ENCODE data around the gene TARS2. TPM values are rescaled to one million over a fixed set of nuclear protein-coding genes. Genes with fewer than 3 reads are reported as not detected.

The TARS2 gene
- total and polyA plus RNA-seq, 2 of the 4 experiments (the other 2 are of a cell fraction): 10.9 to 21.8 TPM

GRCh38 chr1:150493175-150493574 lies 6.0 kb downstream of the TARS2 start:
- Histone ChIP-seq H4K8ac (ENCODE audit: low read depth in 2 of 2, low read length in 2 of 2) (no peak overlapping the region), H4K20me1 (ENCODE audit: insufficient read depth, low read length) (no peaks in the 10 kb centered on the region), H2BK15ac (ENCODE audit: low read depth, low read length) (no peak overlapping the region), H3K18ac (ENCODE audit: low read depth, low read length) (no peak overlapping the region), H4K5ac (ENCODE audit: low read depth, low read length) (no peak overlapping the region), H4K91ac (ENCODE audit: insufficient read depth, low read depth, low read length) (no peak overlapping the region), H2AK9ac (replicated peaks; ENCODE audit: low read depth, low read length, poor library complexity) (no peak overlapping the region), H3K9me1 (ENCODE audit: insufficient read depth, low read length) (no peaks in the 10 kb centered on the region; the same call in 1 of the 2 replicates), H3K14ac (replicated peaks; ENCODE audit: low read depth, low read length) (no peak overlapping the region), H3K4me1 (ENCODE audit: control insufficient read depth, insufficient read depth, low read length) (no peaks in the 10 kb centered on the region), H3K36me3 (ENCODE audit: control insufficient read depth, insufficient read depth, low read length) (peaks cover 32% of the 10 kb centered on the region), H2AFZ (replicated peaks; ENCODE audit: low read length, poor library complexity) (no peak overlapping the region), H3K79me1 (ENCODE audit: low read depth in 1 of 2, low read length in 2 of 2) (peaks cover 4% of the 10 kb centered on the region in 2 experiments), H2BK5ac (ENCODE audit: low read depth, low read length, poor library complexity, severe bottlenecking) (no peak overlapping the region), H3K23ac (ENCODE audit: low read depth, low read length) (no peak overlapping the region), H2BK120ac (ENCODE audit: low read depth, low read length) (no peak overlapping the region), H3K9ac (ENCODE audit: low read depth, low read length) (no peak overlapping the region), H3K27me3 (ENCODE audit: control insufficient read depth, insufficient read depth, low read length) (no peaks in the 10 kb centered on the region), H3K4ac (ENCODE audit: low read depth, low read length) (no peak overlapping the region), H3K4me2 (ENCODE audit: low read depth, low read length) (no peak overlapping the region), H3K9me3 (ENCODE audit: control insufficient read depth, insufficient read depth, low read length) (no peaks in the 10 kb centered on the region), H3K4me3 (ENCODE audit: insufficient read depth, low read depth, low read length) (no peak overlapping the region), H2AK5ac (ENCODE audit: low read depth, low read length) (no peak overlapping the region), H3K56ac (ENCODE audit: extremely low read depth, insufficient read depth, low read length) (no peak overlapping the region), H3K27ac (ENCODE audit: insufficient read depth, low read length) (no peak overlapping the region), H2BK20ac (ENCODE audit: low read depth, low read length) (no peak overlapping the region)
- BruUV-seq (replicated peaks): no TSS peak
- dilution Hi-C loops (cut with HindIII; ENCODE audit: low sequenced_read_pairs, unreplicated experiment) (no loop called here), in situ Hi-C loops (cut with MboI; ENCODE audit: low sequenced_read_pairs) (no loop called here), intact Hi-C loops (cut with micrococcal nuclease) (no loop called here)
- CTCF ChIA-PET: no interaction called here
- POLR2A ChIA-PET (ENCODE audit: unreplicated experiment): no interaction called here
- TF ChIP-seq RFX5 (IDR thresholded peaks at IDR 0.05; ENCODE audit: low read depth, low read length) (no peak), SMC3 (IDR thresholded peaks at IDR 0.05; ENCODE audit: low read depth, low read length) (no peak), MAFK (IDR thresholded peaks at IDR 0.05; ENCODE audit: low read depth, low read length) (no peak)
- ATAC-seq (ENCODE audit: low read depth) (no peak), DNase-seq (no peak)
- no CpG with 5 or more reads among the region's 8 CpGs for WGBS, 2 experiments (ENCODE audit: extremely low coverage in 2 of 2, insufficient read length in 1 of 2)

All from IMR-90 (cell line).